NB4 (cell line): ENCODE data around the gene RAD51B.
"Not testable (repeated sequence)": the region's sequence is repeated elsewhere in the genome, so short reads cannot be mapped to it uniquely, and the experiment has no call there.

Experiments
- DNase-seq: peaks from one replicate; pipeline ENCODE4 v3.0.0; 2010; ENCODE audit warnings: low read depth
- H3K4me3 ChIP-seq: one replicate; pipeline ENCODE4 v1.5.1; 2011; ENCODE audit warnings: mild to moderate bottlenecking, low read depth, low read length, moderate library complexity
- MAX ChIP-seq: IDR thresholded peaks from 2 replicates; pipeline ENCODE4 v1.6.1; 2011; ENCODE audit warnings: low read depth, low read length
- MYC ChIP-seq: IDR thresholded peaks from 2 replicates; pipeline ENCODE4 v1.6.1; 2011; ENCODE audit warnings: low read depth, low read length
- POLR2A ChIP-seq: IDR thresholded peaks from 2 replicates; pipeline ENCODE4 v1.6.1; 2011; ENCODE audit warnings: mild to moderate bottlenecking; ENCODE audit not compliant: insufficient read length; ENCODE audit errors: extremely low read depth
- TF ChIP-seq, protein P1 (sequence below): IDR thresholded peaks from one replicate; pipeline ENCODE4 v1.5.1; 2012; ENCODE audit warnings: low read depth, low read length

The RAD51B gene

GRCh38 chr14:68283378-68284123, 464.0 kb downstream of the RAD51B start:
- no peak overlapping the region for H3K4me3 ChIP-seq
- TF ChIP-seq POLR2A (no peak), MAX (no peak), MYC (no peak)
- TF ChIP-seq, protein P1, sequence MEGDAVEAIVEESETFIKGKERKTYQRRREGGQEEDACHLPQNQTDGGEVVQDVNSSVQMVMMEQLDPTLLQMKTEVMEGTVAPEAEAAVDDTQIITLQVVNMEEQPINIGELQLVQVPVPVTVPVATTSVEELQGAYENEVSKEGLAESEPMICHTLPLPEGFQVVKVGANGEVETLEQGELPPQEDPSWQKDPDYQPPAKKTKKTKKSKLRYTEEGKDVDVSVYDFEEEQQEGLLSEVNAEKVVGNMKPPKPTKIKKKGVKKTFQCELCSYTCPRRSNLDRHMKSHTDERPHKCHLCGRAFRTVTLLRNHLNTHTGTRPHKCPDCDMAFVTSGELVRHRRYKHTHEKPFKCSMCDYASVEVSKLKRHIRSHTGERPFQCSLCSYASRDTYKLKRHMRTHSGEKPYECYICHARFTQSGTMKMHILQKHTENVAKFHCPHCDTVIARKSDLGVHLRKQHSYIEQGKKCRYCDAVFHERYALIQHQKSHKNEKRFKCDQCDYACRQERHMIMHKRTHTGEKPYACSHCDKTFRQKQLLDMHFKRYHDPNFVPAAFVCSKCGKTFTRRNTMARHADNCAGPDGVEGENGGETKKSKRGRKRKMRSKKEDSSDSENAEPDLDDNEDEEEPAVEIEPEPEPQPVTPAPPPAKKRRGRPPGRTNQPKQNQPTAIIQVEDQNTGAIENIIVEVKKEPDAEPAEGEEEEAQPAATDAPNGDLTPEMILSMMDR = no peak
- no peak for DNase-seq

GRCh38 chr14:68284333-68284732, 464.8 kb downstream of the RAD51B start:
- no peak overlapping the region for H3K4me3 ChIP-seq
- DNase-seq = no peak
- TF ChIP-seq MAX = no peak

- TF ChIP-seq MYC = no peak
- no peak for TF ChIP-seq MAX
- TF ChIP-seq POLR2A = no peak
- TF ChIP-seq, protein P1 = no peak
- no peak for DNase-seq
- H3K4me3 ChIP-seq = no peak overlapping the region
These were observed 465.3 kb downstream of the RAD51B start for GRCh38 chr14:68284834-68285233.

- TF ChIP-seq, protein P1 = no peak
- no peak for TF ChIP-seq MAX
- TF ChIP-seq MYC = no peak
- DNase-seq = peak; percentile 22
- no peak overlapping the region for H3K4me3 ChIP-seq
These were observed 466.0 kb downstream of the RAD51B start for GRCh38 chr14:68285421-68286179.

- DNase-seq = no peak
These were observed 467.1 kb downstream of the RAD51B start for GRCh38 chr14:68286667-68287066.

DNA sequence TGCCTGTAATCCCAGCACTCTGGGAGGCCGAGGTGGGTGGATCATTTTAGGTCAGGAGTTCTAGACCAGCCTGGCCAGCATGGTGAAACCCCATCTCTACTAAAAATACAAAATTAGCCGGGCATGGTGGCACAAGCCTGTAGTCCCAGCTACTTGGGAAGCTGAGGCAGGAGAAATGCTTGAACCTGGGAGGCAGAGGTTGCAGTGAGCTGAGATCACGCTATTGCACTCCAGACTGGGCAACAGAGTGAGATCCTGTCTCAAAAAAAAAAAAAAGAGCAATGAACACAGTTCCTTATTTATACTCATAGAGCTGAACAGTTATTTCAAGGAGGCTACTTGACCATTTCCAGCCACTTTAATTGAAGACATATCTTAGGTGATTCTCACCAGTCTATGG, 469.9 kb downstream of the RAD51B start:
- DNase-seq, H3K4me3 ChIP-seq: not testable (repeated sequence)

More at GRCh38 chr14:68286667-68287066, 467.1 kb downstream of the RAD51B start:
- TF ChIP-seq MYC = no peak
- no peak for TF ChIP-seq MAX
- TF ChIP-seq POLR2A = no peak
- TF ChIP-seq, protein P1 = no peak
- no peak overlapping the region for H3K4me3 ChIP-seq
